NCI-H2171 (cell line): Measurements from ENCODE around the gene MKNK2.
"Not testable (repeated sequence)": the region's sequence is repeated elsewhere in the genome, so short reads cannot be mapped to it uniquely, and the experiment has no call there.

Experiments used
- DNase-seq: peaks from one replicate; lab custom pipeline; 2025; lab: John Stamatoyannopoulos, UW

The MKNK2 gene

DNA sequence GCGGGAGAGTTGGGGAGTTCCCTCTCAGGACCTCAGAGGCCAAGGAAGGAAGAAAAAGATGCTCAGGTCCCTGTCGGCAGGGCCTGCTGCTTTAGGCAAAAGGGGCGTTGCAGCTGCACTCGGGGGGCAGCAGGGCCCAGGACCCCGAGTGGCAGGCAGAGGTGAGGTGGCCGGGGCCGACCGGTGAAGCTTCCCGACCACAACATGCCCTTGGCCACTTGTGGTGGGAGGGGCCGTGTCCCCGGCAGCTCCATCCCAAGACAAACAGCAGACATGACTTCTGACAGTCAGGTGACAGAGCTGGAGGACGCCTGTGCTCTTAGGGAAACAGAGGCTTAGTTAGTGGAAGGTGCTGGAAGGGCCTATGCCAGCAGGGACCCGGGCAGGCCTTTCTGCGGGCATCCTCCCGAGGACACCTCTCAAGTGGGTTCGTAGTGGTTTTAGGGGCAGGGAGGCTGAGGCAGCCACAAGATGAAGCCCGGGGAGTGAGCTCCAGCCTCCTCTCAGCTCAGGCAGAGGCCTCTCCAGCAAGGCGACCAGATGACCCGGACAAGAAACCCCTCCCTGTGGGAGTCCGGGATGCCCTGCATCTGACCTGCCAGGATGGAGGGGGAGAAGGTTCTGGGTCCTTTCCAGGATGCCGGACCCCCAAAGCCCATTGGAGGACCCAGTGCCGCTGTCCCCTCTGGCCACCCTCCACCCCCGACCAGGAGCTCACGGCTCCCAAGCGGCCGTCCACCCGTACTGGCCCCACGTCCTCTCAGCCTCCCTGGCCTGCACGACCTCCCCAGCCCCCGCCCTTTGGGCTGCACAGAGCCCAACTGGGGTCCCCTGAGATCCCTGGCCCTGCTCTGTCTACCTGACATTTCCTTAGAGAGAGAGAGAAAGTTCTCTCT is 59.8 kb downstream of the MKNK2 start:
- DNase-seq = no peak

DNA sequence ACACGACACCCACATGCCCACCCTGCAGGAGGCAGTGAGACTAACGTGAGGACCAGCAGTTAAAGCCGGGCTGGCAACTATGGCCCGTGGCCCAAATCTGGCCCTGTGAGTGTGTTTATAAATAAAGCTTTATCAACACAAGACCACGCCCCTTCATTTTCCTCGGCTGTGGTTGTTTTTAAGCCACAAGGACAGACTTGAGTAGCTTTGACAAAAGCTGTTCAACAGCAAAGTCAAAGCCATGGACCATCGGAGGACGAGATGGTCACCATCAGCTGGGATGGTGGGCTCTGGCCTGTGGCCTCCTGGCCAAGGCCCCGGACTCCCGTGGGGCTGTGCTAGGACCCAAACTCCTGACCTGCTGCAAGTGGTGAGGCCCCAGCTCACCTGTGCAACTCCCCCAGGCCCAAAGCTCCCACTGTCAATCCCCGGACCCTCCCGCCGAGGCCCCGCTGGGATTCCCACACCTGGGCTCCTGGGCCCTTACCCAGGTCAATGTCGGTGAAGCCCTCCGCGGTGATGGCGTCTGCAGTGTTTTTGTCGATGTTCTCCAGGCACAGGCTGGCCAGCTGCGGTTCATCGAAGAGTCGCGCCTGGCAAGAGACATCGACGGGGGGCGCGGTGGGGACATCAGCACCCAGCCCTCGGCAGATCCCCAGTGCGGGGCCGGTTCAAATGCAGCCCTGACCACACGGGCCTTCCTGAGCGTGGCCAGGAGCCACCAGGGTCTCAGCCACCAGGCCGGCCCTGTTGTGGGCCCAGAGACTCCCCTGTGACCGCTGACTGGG is 60.6 kb downstream of the MKNK2 start:
- DNase-seq = no peak

DNA sequence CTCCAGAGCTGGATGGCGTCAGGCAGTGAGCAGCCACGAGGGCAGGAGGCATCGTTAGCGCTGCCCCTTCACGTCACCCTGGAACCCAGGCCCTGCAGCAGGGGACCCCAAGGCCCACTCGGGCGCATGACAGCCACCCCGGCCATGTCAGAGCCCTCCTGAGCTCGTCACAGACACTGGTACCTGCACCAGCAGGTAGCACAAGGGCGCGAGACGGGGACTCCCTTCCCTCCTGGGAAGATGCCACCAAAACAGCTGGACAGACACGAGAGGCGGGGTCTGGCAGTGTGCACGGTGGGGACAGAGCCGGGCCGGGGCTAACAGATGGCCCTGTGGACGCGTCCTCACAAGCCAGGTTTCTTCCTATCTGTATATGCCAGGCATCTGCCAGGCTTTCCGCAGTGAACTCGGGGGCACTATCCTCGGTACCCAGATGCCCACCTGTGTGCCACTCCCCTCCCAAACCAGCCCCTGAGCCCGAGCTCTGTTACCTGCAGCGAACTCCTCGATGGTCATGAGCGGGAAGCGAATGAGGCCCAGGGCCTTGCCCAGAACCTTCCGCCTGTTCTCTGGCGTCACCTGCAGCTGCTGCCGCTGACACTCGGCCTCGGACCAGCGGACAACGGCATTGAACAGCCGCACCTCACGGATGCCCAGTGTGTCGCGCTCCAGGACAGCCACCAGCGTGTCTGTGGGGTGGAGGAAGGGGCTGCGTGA is 61.4 kb downstream of the MKNK2 start:
- DNase-seq = no peak

DNA sequence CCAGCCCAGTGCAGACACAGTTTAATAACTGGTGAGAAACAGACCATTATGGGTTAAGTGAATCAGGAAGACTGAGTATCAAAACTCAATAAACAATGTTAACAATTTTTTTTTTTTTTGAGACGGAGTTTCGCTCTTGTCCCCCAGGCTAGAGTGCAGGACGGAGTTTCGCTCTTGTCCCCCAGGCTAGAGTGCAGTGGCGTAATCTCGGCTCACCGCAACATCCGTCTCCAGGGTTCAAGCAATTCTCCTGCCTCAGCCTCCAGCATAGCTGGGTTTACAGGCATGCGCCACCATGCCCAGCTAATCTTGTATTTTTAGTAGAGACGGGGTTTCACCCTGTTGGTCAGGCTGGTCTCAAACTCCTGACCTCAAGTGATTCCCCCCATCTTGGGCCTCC is 62.6 kb downstream of the MKNK2 start:
- DNase-seq = not testable (repeated sequence)
